Peyer's patch (tissue), 4 donors: ENCODE data around the gene ARID1B. TPM values are rescaled to one million over a fixed set of nuclear protein-coding genes. Genes with fewer than 3 reads are reported as not detected.

Experiments
- DNase-seq, 3 donors: peaks; one replicate each; pipeline ENCODE4 v3.0.0-alpha.2; 2017 to 2019
- H3K27ac ChIP-seq, 4 donors: fragments of 200-600 bp; sonication (generic); one replicate each; pipeline ENCODE4 v1.5.1; 2016 to 2019
- H3K27me3 ChIP-seq, 2 donors: fragments of 200-600 bp; sonication (generic); one replicate each; pipeline ENCODE4 v1.5.1; 2019
- H3K36me3 ChIP-seq, 3 donors: fragments of 200-600 bp; sonication (generic); one replicate each; pipeline ENCODE4 v1.5.1; 2016 to 2019
- H3K4me1 ChIP-seq, 4 donors: fragments of 200-600 bp; sonication (generic); one replicate each; pipeline ENCODE4 v1.5.1; 2016 to 2019
- H3K4me3 ChIP-seq, 4 donors: fragments of 200-600 bp; sonication (generic); 1 replicate in 3 of 4; 2 replicates in 1 of 4; pipeline ENCODE4 v1.5.1; 2016 to 2019; ENCODE audit warnings: mild to moderate bottlenecking in 1 of 4
- H3K9me3 ChIP-seq, 4 donors: fragments of 200-600 bp; sonication (generic); one replicate each; pipeline ENCODE4 v1.5.1; 2016 to 2019; ENCODE audit warnings: mild to moderate bottlenecking in 1 of 4
- CTCF ChIP-seq, 6 experiments: fragments of 450-650 bp in 4 of 6; fragments of 200-600 bp in 2 of 6; sonication (generic) in 1 of 6; IDR thresholded peaks; one replicate each; pipeline ENCODE4 v1.5.1; 2017 to 2019; ENCODE audit warnings: antibody characterized with exemption in 6 of 6, mild to moderate bottlenecking in 3 of 6, moderate library complexity in 1 of 6
- POLR2A ChIP-seq, 2 donors: fragments of 450-650 bp; IDR thresholded peaks; one replicate each; pipeline ENCODE4 v1.5.1; 2017; ENCODE audit warnings: antibody characterized with exemption in 2 of 2, mild to moderate bottlenecking in 2 of 2, moderate library complexity in 2 of 2
- total RNA-seq, 4 donors: library from RNA; depleted of rRNA; stranded (reverse); fragments of >200 nt; gene quantifications; one replicate each; pipeline ENCODE4 v1.1.0, GENCODE V29; 2016

The ARID1B gene
- total RNA-seq, 4 donors from 2014 or later, result 117 to 174 (median 149) TPM

GRCh38 chr6:156953479-156954146 is 176.4 kb downstream of the ARID1B start:
- DNase-seq, result no peak
- Histone ChIP-seq H3K4me1 (peaks cover 0 to 5% (median 1%) of the 10 kb centered on the region in 4 donors), H3K27ac (no peak overlapping the region)

GRCh38 chr6:156954191-156954590 is 177.0 kb downstream of the ARID1B start:
- H3K9me3 ChIP-seq, result no peaks in the 10 kb centered on the region
- no peaks in the 10 kb centered on the region for H3K27me3 ChIP-seq
- no peaks in the 10 kb centered on the region for H3K36me3 ChIP-seq
- no peak for TF ChIP-seq CTCF (IDR thresholded peaks at IDR 0.05)
- no peak for TF ChIP-seq POLR2A (IDR thresholded peaks at IDR 0.05)
- H3K4me3 ChIP-seq, result no peak overlapping the region
- no peak overlapping the region for H3K27ac ChIP-seq
- peaks cover 0 to 5% (median 1%) of the 10 kb centered on the region in 4 donors for H3K4me1 ChIP-seq
- no peak for DNase-seq

More at GRCh38 chr6:156953479-156954146, 176.4 kb downstream of the ARID1B start:
- Histone ChIP-seq H3K4me3 (no peak overlapping the region), H3K36me3 (no peaks in the 10 kb centered on the region), H3K27me3 (no peaks in the 10 kb centered on the region), H3K9me3 (no peaks in the 10 kb centered on the region)
- TF ChIP-seq CTCF (IDR thresholded peaks at IDR 0.05), result peak in 3 of 6 experiments; percentile 24 to 29 (median 29)
- no peak for TF ChIP-seq POLR2A (IDR thresholded peaks at IDR 0.05)

- Histone ChIP-seq H3K36me3 (no peaks in the 10 kb centered on the region), H3K27ac (no peak overlapping the region), H3K4me1 (peaks cover 0 to 5% (median 1%) of the 10 kb centered on the region in 4 donors)
These were observed 177.6 kb downstream of the ARID1B start for GRCh38 chr6:156954816-156955215.

GRCh38 chr6:156955494-156956183 is 178.5 kb downstream of the ARID1B start:
- H3K27me3 ChIP-seq, result no peaks in the 10 kb centered on the region
- H3K4me1 ChIP-seq, result peaks cover 0 to 5% (median 1%) of the 10 kb centered on the region in 4 donors
- H3K27ac ChIP-seq, result no peak overlapping the region
- H3K4me3 ChIP-seq, result no peak overlapping the region
- TF ChIP-seq POLR2A (IDR thresholded peaks at IDR 0.05) (no peak), CTCF (IDR thresholded peaks at IDR 0.05) (no peak)
- no peaks in the 10 kb centered on the region for H3K9me3 ChIP-seq
- H3K36me3 ChIP-seq, result no peaks in the 10 kb centered on the region
- no peak for DNase-seq

More at GRCh38 chr6:156954816-156955215, 177.6 kb downstream of the ARID1B start:
- Histone ChIP-seq H3K27me3 (no peaks in the 10 kb centered on the region), H3K4me3 (no peak overlapping the region), H3K9me3 (no peaks in the 10 kb centered on the region)
- DNase-seq, result no peak
- TF ChIP-seq CTCF (IDR thresholded peaks at IDR 0.05) (no peak), POLR2A (IDR thresholded peaks at IDR 0.05) (no peak)

- no peaks in the 10 kb centered on the region for H3K9me3 ChIP-seq
- TF ChIP-seq POLR2A (IDR thresholded peaks at IDR 0.05) (no peak), CTCF (IDR thresholded peaks at IDR 0.05) (no peak)
- no peak overlapping the region for H3K4me3 ChIP-seq
- H3K27ac ChIP-seq, result no peak overlapping the region
- H3K27me3 ChIP-seq, result no peaks in the 10 kb centered on the region
- no peak for DNase-seq
- no peaks in the 10 kb centered on the region for H3K36me3 ChIP-seq
- H3K4me1 ChIP-seq, result peaks cover 0 to 5% (median 1%) of the 10 kb centered on the region in 4 donors
These were observed 179.1 kb downstream of the ARID1B start for GRCh38 chr6:156956286-156956685.
